Ectodermal cell (in vitro differentiated cells): Measurements from ENCODE around the gene CEP135. TPM values are rescaled to one million over a fixed set of nuclear protein-coding genes. Genes with fewer than 3 reads are reported as not detected.

Experiments
- H3K27ac ChIP-seq: 2 replicates; pipeline ENCODE4 v1.7.0; 2013; ENCODE audit warnings: mild to moderate bottlenecking, low read depth, low read length; ENCODE audit not compliant: insufficient read depth, poor library complexity, severe bottlenecking
- H3K27me3 ChIP-seq: 2 replicates; pipeline ENCODE4 v1.7.0; 2013; ENCODE audit warnings: mild to moderate bottlenecking, low read length; ENCODE audit not compliant: insufficient read depth, control insufficient read depth, poor library complexity, severe bottlenecking
- H3K36me3 ChIP-seq: one replicate; pipeline ENCODE4 v1.7.0; 2013; ENCODE audit warnings: low read length; ENCODE audit not compliant: control insufficient read depth, insufficient read depth
- H3K4me1 ChIP-seq: one replicate; pipeline ENCODE4 v1.7.0; 2013; ENCODE audit warnings: low read length; ENCODE audit not compliant: control insufficient read depth, insufficient read depth
- H3K4me3 ChIP-seq: 2 replicates; pipeline ENCODE4 v1.7.0; 2013; ENCODE audit warnings: low read depth, low read length, control low read depth; ENCODE audit not compliant: insufficient read depth
- H3K9me3 ChIP-seq: 2 replicates; pipeline ENCODE4 v1.7.0; 2013; ENCODE audit warnings: mild to moderate bottlenecking, low read length, moderate library complexity; ENCODE audit not compliant: control insufficient read depth
- WGBS, 2 experiments: methylation state at CpG; one replicate each; pipeline ENCODE4 v1.1.7; 2013; ENCODE audit warnings: missing lambda C conversion rate in 2 of 2; 5-methylcytosine and 5-hydroxymethylcytosine counted together
- polyA plus RNA-seq, 4 experiments: library from polyadenylated mRNA; stranded (reverse); fragments of 50-300 nt; gene quantifications; one replicate each; pipeline ENCODE4 v1.2.3, GENCODE V29; 2013

The CEP135 gene
- polyA plus RNA-seq (2013, experiment 1 of 4) = 20.6 TPM
- 18.5 TPM for polyA plus RNA-seq (2013, experiment 2 of 4)
- 17.3 TPM for polyA plus RNA-seq (2013, experiment 3 of 4)
- polyA plus RNA-seq (2013, experiment 4 of 4) = 17.1 TPM

- Histone ChIP-seq H3K4me1 (peaks cover 16% of the 10 kb centered on the region), H3K4me3 (peak within 1 kb of the TSS; percentile 84), H3K36me3 (peaks cover 12% of the 10 kb centered on the region), H3K27ac (peak within 1 kb of the TSS; percentile 97), H3K9me3 (no peaks in the 10 kb centered on the region), H3K27me3 (no peaks in the 10 kb centered on the region)
- WGBS, 2 experiments = 0% methylated on average over 77 of the region's 77 CpGs
These were observed at the start of gene CEP135 for GRCh38 chr4:55948726-55949481. TSS of gene CEP135 (plus strand) at chr4:55948945. CDS start at chr4:55952131, 3,186 bp downstream.

DNA sequence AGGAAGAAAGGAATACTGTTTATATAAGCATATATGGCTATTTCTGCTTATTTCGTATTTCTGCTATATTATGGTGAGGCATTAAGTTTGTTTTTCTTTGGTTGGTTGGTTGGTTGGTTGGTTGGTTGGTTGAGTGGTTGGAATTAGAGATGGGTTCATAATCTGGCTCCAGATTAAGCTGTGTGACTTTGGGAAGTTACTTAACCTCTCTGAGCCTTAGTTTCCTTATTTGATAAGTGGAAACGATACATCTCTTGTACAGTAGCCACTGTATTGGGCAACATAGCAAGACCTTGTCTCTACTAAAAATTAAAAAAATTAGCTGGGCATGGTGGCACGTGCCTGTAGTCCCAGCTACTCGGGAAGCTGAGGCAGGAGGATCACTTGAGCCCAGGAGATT lies 46.1 kb upstream of the CEP135 start:
- H3K9me3 ChIP-seq = no peaks in the 10 kb centered on the region
- H3K36me3 ChIP-seq = no peaks in the 10 kb centered on the region
- 95 to 97% methylated on average over 4 of the region's 4 CpGs for WGBS, 2 experiments
- no peaks in the 10 kb centered on the region for H3K4me1 ChIP-seq
- no peak overlapping the region for H3K27ac ChIP-seq
- no peaks in the 10 kb centered on the region for H3K27me3 ChIP-seq
- no peak overlapping the region for H3K4me3 ChIP-seq

DNA sequence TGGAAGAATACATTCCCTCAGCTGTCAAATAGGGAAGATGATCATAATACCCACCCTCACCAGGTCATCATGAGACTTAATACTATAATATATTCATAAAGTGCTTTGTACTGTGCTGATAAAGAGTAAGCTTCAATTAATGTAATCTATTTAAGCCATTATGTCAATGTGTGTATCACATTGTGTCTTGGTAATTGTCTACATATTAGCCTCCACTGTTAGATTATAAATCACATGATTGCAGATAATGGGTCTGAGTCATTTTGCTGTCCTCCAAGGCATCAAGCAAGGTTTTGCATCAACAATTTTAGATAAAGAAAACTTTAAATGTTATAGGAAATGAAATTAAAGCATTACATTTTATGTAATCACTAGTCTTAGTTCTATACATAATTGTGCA lies 45.2 kb upstream of the CEP135 start:
- H3K36me3 ChIP-seq = no peaks in the 10 kb centered on the region
- H3K27ac ChIP-seq = no peak overlapping the region
- no peak overlapping the region for H3K4me3 ChIP-seq
- no peaks in the 10 kb centered on the region for H3K9me3 ChIP-seq
- H3K4me1 ChIP-seq = no peaks in the 10 kb centered on the region
- H3K27me3 ChIP-seq = no peaks in the 10 kb centered on the region

DNA sequence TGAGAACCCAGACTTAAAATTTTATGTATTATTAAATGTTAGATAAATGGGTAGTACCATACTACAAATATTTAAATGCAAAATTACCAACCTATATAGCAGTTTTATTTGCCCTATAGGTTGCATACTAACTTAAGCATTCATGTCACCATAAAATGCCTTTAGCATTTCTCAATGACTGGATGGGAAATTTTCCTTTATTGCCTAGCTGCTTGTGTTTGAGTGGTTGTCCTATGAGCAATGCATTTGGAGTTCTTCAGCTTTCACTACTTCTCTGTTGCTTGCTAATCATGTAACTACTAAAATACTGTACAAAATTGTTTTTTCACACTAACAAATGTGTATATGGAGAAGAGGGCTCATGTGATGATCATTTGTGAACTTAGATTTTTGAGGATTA lies 44.2 kb upstream of the CEP135 start:
- Histone ChIP-seq H3K27me3 (no peaks in the 10 kb centered on the region), H3K4me3 (no peak overlapping the region), H3K4me1 (no peaks in the 10 kb centered on the region), H3K36me3 (no peaks in the 10 kb centered on the region), H3K9me3 (no peaks in the 10 kb centered on the region), H3K27ac (no peak overlapping the region)

- no peaks in the 10 kb centered on the region for H3K4me1 ChIP-seq
- no peaks in the 10 kb centered on the region for H3K9me3 ChIP-seq
- no peak overlapping the region for H3K4me3 ChIP-seq
- no peaks in the 10 kb centered on the region for H3K36me3 ChIP-seq
- 85 to 87% methylated on average over 4 to 6 of the region's 6 CpGs for WGBS, 2 experiments
- H3K27me3 ChIP-seq = no peaks in the 10 kb centered on the region
- no peak overlapping the region for H3K27ac ChIP-seq
These were observed 42.4 kb upstream of the CEP135 start for GRCh38 chr4:55906323-55906722.

- Histone ChIP-seq H3K36me3 (no peaks in the 10 kb centered on the region), H3K4me3 (no peak overlapping the region), H3K27ac (no peak overlapping the region), H3K4me1 (no peaks in the 10 kb centered on the region), H3K27me3 (no peaks in the 10 kb centered on the region), H3K9me3 (no peaks in the 10 kb centered on the region)
- WGBS, 2 experiments = 71 to 86% methylated on average over 1 to 3 of the region's 3 CpGs
These were observed 41.8 kb upstream of the CEP135 start for GRCh38 chr4:55906989-55907388.

DNA sequence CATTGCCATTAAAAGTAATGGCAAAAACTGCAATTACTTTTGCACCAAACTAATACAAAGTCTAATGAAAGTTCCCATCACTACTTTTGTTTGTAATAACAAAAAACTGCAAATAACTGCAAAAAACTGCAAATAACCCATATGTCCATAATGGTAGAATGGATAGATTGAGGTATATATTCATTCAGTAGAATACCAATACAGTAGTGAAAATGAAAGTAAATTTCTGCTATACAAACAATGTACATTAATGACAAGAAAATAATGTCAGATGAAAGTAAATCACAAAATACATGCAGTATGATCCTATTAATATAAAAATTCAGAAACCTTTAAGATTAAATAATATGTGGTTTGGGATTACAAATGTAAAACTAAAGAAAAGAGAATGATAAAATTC lies 41.3 kb upstream of the CEP135 start:
- H3K36me3 ChIP-seq = no peaks in the 10 kb centered on the region
- no peak overlapping the region for H3K27ac ChIP-seq
- H3K27me3 ChIP-seq = no peaks in the 10 kb centered on the region

GRCh38 chr4:55910140-55910539 lies 38.6 kb upstream of the CEP135 start:
- Histone ChIP-seq H3K9me3 (no peaks in the 10 kb centered on the region), H3K36me3 (no peaks in the 10 kb centered on the region), H3K27me3 (no peaks in the 10 kb centered on the region), H3K4me3 (no peak overlapping the region), H3K4me1 (no peaks in the 10 kb centered on the region), H3K27ac (no peak overlapping the region)
- WGBS, 2 experiments = 97 to 100% methylated on average over 1 of the region's 1 CpG

More for the DNA sequence above, 41.3 kb upstream of the CEP135 start:
- H3K9me3 ChIP-seq = no peaks in the 10 kb centered on the region
- no peak overlapping the region for H3K4me3 ChIP-seq
- no peaks in the 10 kb centered on the region for H3K4me1 ChIP-seq

DNA sequence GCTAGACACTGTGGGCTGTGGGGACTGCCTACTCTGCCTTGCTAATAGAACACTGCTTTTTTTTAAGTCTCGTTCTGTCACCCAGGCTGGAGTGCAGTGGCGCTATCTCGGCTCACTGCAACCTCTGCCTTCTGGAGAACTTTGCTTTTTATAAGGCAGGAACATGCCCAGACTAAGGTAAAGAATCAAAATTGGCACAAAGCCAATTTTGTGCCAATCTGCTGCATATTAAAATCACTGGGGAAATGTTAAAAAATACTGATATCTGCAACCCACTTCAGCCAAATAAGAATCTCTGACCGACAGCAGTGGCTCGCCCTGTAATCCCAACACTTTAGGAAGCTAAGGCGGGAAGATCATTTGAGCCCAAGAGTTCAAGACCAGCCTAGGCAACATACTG lies 36.5 kb upstream of the CEP135 start:
- H3K36me3 ChIP-seq = no peaks in the 10 kb centered on the region
- 87 to 88% methylated on average over 6 of the region's 6 CpGs for WGBS, 2 experiments
- no peaks in the 10 kb centered on the region for H3K27me3 ChIP-seq

GRCh38 chr4:55920571-55920970 lies 28.2 kb upstream of the CEP135 start:
- no peaks in the 10 kb centered on the region for H3K36me3 ChIP-seq
- no peak overlapping the region for H3K27ac ChIP-seq
- H3K27me3 ChIP-seq = no peaks in the 10 kb centered on the region
- no peaks in the 10 kb centered on the region for H3K9me3 ChIP-seq
- H3K4me3 ChIP-seq = no peak overlapping the region
- H3K4me1 ChIP-seq = no peaks in the 10 kb centered on the region
- 93 to 94% methylated on average over 5 of the region's 5 CpGs for WGBS, 2 experiments

More for the DNA sequence above, 36.5 kb upstream of the CEP135 start:
- H3K4me1 ChIP-seq = no peaks in the 10 kb centered on the region
- H3K4me3 ChIP-seq = no peak overlapping the region
- no peak overlapping the region for H3K27ac ChIP-seq
- H3K9me3 ChIP-seq = no peaks in the 10 kb centered on the region
